Right ventricle myocardium superior (tissue), 1 donor: ENCODE data around the gene SLC17A4. TPM values are rescaled to one million over a fixed set of nuclear protein-coding genes. Genes with fewer than 3 reads are reported as not detected.

Experiments
- ATAC-seq: fragments of 200-7000 bp; cut with Tn5 transposase; one replicate; pipeline ENCODE4 v1.9.1; 2020; ENCODE audit warnings: mild to moderate bottlenecking; ENCODE audit not compliant: poor library complexity
- DNase-seq: peaks from one replicate; pipeline ENCODE4 v3.0.0-alpha.2; 2020
- intact Hi-C: fragments of 100-400 bp; cut with DNase I; formaldehyde crosslinking; loops from one replicate; pipeline ENCODE4 v1.11.2; 2022
- total RNA-seq: library from RNA; stranded (reverse); fragmentation: NEBNext Ultra II Directional; extraction: Animal tissue kit (Norgen Biotek cat#: 25700); gene quantifications from one replicate; pipeline ENCODE4 v1.2.1, GENCODE V29; 2021
- donor health status: DM: no; HTN: yes; CAD: no; lungs with severe emphysema.

SLC17A4 gene
- total RNA-seq, 1 donor from 2014 or later, result not detected

DNA sequence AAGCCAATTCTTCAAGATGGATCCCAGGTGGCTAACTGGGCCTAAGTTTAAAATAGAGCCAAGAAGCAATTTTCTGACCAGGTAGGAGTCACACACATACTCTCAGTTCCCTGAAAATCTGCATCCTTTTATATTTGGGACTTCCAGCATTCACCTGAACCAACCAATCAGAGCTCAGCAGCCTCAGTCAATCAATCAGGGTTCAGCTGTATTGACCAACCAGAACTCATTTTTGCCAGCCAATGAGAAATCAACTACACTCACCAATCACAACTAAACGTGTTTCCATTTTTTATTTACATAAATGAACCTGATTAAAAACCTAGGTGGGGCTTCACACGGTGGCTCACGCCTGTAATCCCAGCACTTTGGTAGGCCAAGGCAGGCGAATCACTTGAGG is 37.5 kb downstream of the SLC17A4 start:
- ATAC-seq (no peak), DNase-seq (no peak)
- intact Hi-C loops, result no loop called here

GRCh38 chr6:25793970-25794369 is 39.4 kb downstream of the SLC17A4 start:
- intact Hi-C loops, result no loop called here
- DNase-seq (no peak), ATAC-seq (no peak)

DNA sequence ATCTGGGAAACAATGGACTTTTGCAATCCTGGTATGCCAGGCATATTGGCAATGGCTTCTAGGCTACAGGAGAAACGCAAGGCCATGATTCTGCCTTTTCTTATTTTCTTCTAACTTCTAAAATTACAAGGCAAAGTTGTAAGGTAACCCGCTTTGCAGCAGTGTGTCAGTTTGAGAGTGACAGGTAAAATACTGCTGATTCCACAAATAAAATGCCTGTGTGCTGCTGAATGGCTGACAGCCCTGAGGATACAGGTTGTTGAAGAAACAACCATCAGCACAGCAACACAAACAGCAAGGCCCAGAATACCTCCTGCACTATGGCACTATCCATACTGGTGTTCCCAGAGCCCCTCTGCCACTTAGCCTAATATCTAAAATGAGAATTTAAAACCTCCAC is 40.2 kb downstream of the SLC17A4 start:
- ATAC-seq, result no peak
- intact Hi-C loops, result no loop called here
- no peak for DNase-seq

- no peak for ATAC-seq
- intact Hi-C loops, result no loop called here
- DNase-seq, result no peak
These were observed 46.9 kb downstream of the SLC17A4 start for GRCh38 chr6:25801436-25801835.

GRCh38 chr6:25804804-25805203 is 50.3 kb downstream of the SLC17A4 start:
- ATAC-seq (no peak), DNase-seq (no peak)
- intact Hi-C loops, result no loop called here

GRCh38 chr6:25815194-25815593 is 60.7 kb downstream of the SLC17A4 start:
- intact Hi-C loops, result no loop called here
- ATAC-seq, result no peak
- no peak for DNase-seq

GRCh38 chr6:25816252-25816651 is 61.7 kb downstream of the SLC17A4 start:
- intact Hi-C loops, result no loop called here
- DNase-seq (no peak), ATAC-seq (no peak)

GRCh38 chr6:25821341-25821740 is 66.8 kb downstream of the SLC17A4 start:
- DNase-seq, result no peak
- ATAC-seq, result no peak
- intact Hi-C loops, result no loop called here

DNA sequence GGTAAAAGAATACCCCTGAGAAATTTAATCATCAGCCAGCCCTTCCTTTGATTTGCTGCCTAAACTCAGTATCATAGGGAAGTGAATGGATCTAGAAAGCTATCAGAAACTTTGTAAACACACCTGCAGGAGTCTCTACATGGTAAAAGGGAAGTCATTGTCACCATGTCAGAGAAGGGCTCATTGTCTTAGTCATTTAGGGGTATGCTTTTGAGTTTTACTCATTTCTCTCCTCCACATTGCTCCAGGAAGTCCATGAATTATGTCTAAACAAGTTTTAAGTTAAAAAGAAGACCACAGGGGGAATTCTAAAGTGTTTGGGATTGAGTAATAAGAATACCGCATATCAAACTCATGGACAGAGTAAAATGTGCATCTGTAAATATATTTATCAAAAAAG is 74.8 kb downstream of the SLC17A4 start:
- intact Hi-C loops, result no loop called here
- ATAC-seq, result no peak
- DNase-seq, result no peak

GRCh38 chr6:25830458-25830857 is 75.9 kb downstream of the SLC17A4 start:
- intact Hi-C loops, result no loop called here
- ATAC-seq, result no peak
- DNase-seq, result no peak

Other genes starting within 250 kb of the SLC17A4 start
- gene SCGN, start 102.5 kb upstream of the SLC17A4 start, total RNA-seq, result 1.2 TPM
- gene SLC17A1, start 77.3 kb downstream of the SLC17A4 start, total RNA-seq, result not detected
- not detected for gene SLC17A3, start 119.5 kb downstream of the SLC17A4 start, total RNA-seq
- not detected for gene SLC17A2, start 175.9 kb downstream of the SLC17A4 start, total RNA-seq
- gene TRIM38, start 208.1 kb downstream of the SLC17A4 start, total RNA-seq, result 2.3 TPM